HepG2 (cell line): ENCODE data around the gene DCAF7. TPM values are rescaled to one million over a fixed set of nuclear protein-coding genes. Genes with fewer than 3 reads are reported as not detected.

Source experiments
- CREM ChIP-seq, 2 experiments: sonication (generic) in 1 of 2; formaldehyde crosslinking in 1 of 2; IDR thresholded peaks; 2 replicates each; pipeline versions ENCODE4 v1.4.0 to v1.6.1; 2016 to 2020; ENCODE audit warnings: antibody characterized with exemption in 1 of 2, mild to moderate bottlenecking in 1 of 2, missing genetic modification reagents in 1 of 2
- ERF ChIP-seq: IDR thresholded peaks from 2 replicates; pipeline ENCODE4 v1.6.1; 2018; ENCODE audit warnings: missing biosample characterization, missing genetic modification reagents
- GATA4 ChIP-seq: sonication (generic); IDR thresholded peaks from 2 replicates; pipeline ENCODE4 v1.6.1; 2016; ENCODE audit warnings: antibody characterized with exemption, low read depth, borderline replicate concordance
- GFI1 ChIP-seq: sonication (generic); formaldehyde crosslinking; IDR thresholded peaks from 2 replicates; pipeline ENCODE4 v1.5.0; 2020; ENCODE audit warnings: missing genetic modification reagents, mild to moderate bottlenecking, borderline replicate concordance
- KLF6 ChIP-seq: IDR thresholded peaks from 2 replicates; pipeline ENCODE4 v1.8.0; 2016; ENCODE audit warnings: missing biosample characterization, missing genetic modification reagents
- SNRNP70 ChIP-seq: fragments of 200-400 bp; formaldehyde crosslinking; IDR thresholded peaks from 2 replicates; pipeline ENCODE4 v1.6.1; 2017; ENCODE audit warnings: mild to moderate bottlenecking, low read depth, low read length, moderate library complexity
- ZFP36 ChIP-seq: fragments of 150-350 bp; IDR thresholded peaks from 2 replicates; pipeline ENCODE4 v1.6.1; 2018; ENCODE audit warnings: borderline replicate concordance, low read length, low read depth; ENCODE audit not compliant: partially characterized antibody
- ZNF30 ChIP-seq: sonication (generic); formaldehyde crosslinking; IDR thresholded peaks from 2 replicates; pipeline ENCODE4 v1.5.0; 2020; ENCODE audit warnings: mild to moderate bottlenecking, missing genetic modification reagents
- polyA plus RNA-seq, 8 experiments: library from polyadenylated mRNA; depleted of rRNA in 3 of 8; stranded (reverse) in 7 of 8; unstranded in 1 of 8; fragments of >200 nt; fragmentation: Illumina TruSeq in 4 of 8; extraction: Trizol in 4 of 8; gene quantifications; 2 replicates each; pipeline versions ENCODE4 v1.2.1 to v1.2.3, GENCODE V29; 2011 to 2016; ENCODE audit warnings: low read depth in 4 of 8, missing spikeins in 1 of 8, mixed read lengths in 1 of 8; ENCODE audit not compliant: insufficient read depth in 1 of 8
- total RNA-seq, 5 experiments: library from RNA; depleted of rRNA; stranded (reverse); fragments of >200 nt; fragmentation: Illumina TruSeq; extraction: Trizol; gene quantifications; 2 replicates each; pipeline ENCODE4 v1.2.3, GENCODE V29; 2016; ENCODE audit warnings: low read depth in 1 of 5
- TF ChIP-seq, protein P1 (sequence below), 2 experiments: IDR thresholded peaks; 2 replicates each; pipeline ENCODE4 v1.6.1; 2011 to 2012; ENCODE audit warnings: low read length in 2 of 2, borderline replicate concordance in 1 of 2, low read depth in 1 of 2, mild to moderate bottlenecking in 1 of 2, moderate library complexity in 1 of 2
- TF ChIP-seq, protein P2 (sequence below): sonication (generic); formaldehyde crosslinking; IDR thresholded peaks from 2 replicates; pipeline ENCODE4 v1.4.0; 2020; ENCODE audit warnings: missing genetic modification reagents
- TF ChIP-seq, protein P3 (sequence below): IDR thresholded peaks from 2 replicates; pipeline ENCODE4 v1.6.1; 2016; ENCODE audit warnings: missing compliant biosample characterization, missing genetic modification reagents, borderline replicate concordance
- TF ChIP-seq, protein P4 (sequence below): sonication (generic); formaldehyde crosslinking; IDR thresholded peaks from 2 replicates; pipeline ENCODE4 v1.4.0; 2020; ENCODE audit warnings: missing genetic modification reagents, mild to moderate bottlenecking, borderline replicate concordance
- TF ChIP-seq, protein P5 (sequence below): IDR thresholded peaks from 2 replicates; pipeline ENCODE4 v1.6.1; 2016; ENCODE audit warnings: control low read depth
- TF ChIP-seq, protein P6 (sequence below): sonication (generic); formaldehyde crosslinking; IDR thresholded peaks from 2 replicates; pipeline ENCODE4 v1.8.0; 2022; ENCODE audit warnings: missing genetic modification reagents, mild to moderate bottlenecking, borderline replicate concordance

Gene DCAF7
- total and polyA plus RNA-seq, 2 of the 13 experiments (the other 11 are each of a cell fraction or from before 2014, with no cell fraction given) = 55.2 to 73.4 TPM

DNA sequence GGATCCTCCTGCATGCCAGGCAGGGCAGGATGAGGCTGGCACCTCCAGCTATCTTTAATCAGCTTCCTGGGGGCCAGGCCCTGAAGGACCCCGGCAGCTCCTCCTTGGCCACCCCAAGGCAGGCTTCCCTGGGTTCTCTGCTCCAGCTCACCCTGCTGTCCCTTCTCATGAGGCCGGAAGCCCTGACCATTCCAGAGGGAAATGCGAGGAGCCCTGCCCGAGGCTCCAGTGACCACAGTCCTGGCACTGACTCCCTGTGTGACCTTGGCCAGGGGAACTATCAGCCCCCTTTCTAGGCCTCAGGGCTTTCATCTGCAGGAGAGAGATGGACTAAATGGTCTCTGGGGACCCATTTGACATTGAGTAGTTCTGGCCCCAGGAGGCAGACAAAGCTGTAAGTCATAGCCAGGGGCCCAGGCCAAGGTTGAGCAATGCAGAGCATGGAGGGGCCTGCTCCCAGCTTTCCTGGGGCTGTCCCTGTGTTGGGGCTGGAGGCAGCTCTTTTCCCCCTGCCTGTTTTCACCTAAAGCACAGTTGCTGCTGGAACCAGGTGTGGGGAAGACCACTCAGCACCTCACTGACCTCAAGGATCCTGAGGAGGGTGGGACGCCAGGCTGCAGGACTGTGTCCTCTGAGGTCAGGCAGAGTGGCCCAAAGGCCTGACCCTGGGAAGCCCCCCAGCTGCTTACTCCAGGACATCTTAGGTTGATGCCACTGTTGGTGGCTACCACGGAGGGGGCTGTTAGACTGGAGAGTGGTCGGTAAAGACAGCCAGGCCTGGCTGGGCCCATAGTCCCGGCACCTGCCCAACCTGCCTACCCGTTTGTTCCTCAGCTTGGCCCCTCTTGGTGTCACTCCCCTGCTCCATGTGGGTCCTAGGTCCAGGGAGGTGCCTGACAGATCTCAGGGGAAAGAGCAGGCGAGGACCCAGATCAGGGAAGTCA is 19.0 kb upstream of the DCAF7 start (continued):
- TF ChIP-seq, protein P1, sequence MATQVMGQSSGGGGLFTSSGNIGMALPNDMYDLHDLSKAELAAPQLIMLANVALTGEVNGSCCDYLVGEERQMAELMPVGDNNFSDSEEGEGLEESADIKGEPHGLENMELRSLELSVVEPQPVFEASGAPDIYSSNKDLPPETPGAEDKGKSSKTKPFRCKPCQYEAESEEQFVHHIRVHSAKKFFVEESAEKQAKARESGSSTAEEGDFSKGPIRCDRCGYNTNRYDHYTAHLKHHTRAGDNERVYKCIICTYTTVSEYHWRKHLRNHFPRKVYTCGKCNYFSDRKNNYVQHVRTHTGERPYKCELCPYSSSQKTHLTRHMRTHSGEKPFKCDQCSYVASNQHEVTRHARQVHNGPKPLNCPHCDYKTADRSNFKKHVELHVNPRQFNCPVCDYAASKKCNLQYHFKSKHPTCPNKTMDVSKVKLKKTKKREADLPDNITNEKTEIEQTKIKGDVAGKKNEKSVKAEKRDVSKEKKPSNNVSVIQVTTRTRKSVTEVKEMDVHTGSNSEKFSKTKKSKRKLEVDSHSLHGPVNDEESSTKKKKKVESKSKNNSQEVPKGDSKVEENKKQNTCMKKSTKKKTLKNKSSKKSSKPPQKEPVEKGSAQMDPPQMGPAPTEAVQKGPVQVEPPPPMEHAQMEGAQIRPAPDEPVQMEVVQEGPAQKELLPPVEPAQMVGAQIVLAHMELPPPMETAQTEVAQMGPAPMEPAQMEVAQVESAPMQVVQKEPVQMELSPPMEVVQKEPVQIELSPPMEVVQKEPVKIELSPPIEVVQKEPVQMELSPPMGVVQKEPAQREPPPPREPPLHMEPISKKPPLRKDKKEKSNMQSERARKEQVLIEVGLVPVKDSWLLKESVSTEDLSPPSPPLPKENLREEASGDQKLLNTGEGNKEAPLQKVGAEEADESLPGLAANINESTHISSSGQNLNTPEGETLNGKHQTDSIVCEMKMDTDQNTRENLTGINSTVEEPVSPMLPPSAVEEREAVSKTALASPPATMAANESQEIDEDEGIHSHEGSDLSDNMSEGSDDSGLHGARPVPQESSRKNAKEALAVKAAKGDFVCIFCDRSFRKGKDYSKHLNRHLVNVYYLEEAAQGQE (IDR thresholded peaks at IDR 0.05; ENCODE audit: borderline replicate concordance in 1 of 2, low read depth in 1 of 2, low read length in 2 of 2) = peak in 1 of 2 experiments; percentile 76; a peak in 2 of 4 replicates
- TF ChIP-seq ZNF30 (CRISPR knock-in tag) (no peak), ERF (CRISPR knock-in tag) (peak; percentile 86; the same call in 1 of the 2 replicates), GFI1 (CRISPR knock-in tag) (no peak), GATA4 (peak; percentile 48; the same call in 1 of the 2 replicates), SNRNP70 (no peak), KLF6 (CRISPR knock-in tag) (peak; percentile 22; the same call in 1 of the 2 replicates), CREM (IDR thresholded peaks at IDR 0.05) (peak; percentile 79; the same call in 1 of the 2 replicates), CREM (CRISPR knock-in tag; IDR thresholded peaks at IDR 0.05) (no peak), ZFP36 (no peak)
- TF ChIP-seq, protein P2, sequence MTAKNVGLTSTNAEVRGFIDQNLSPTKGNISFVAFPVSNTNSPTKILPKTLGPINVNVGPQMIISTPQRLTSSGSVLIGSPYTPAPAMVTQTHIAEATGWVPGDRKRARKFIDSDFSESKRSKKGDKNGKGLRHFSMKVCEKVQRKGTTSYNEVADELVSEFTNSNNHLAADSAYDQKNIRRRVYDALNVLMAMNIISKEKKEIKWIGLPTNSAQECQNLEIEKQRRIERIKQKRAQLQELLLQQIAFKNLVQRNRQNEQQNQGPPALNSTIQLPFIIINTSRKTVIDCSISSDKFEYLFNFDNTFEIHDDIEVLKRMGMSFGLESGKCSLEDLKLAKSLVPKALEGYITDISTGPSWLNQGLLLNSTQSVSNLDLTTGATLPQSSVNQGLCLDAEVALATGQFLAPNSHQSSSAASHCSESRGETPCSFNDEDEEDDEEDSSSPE = peak; percentile 24; the same call in 1 of the 2 replicates
- TF ChIP-seq, protein P3, sequence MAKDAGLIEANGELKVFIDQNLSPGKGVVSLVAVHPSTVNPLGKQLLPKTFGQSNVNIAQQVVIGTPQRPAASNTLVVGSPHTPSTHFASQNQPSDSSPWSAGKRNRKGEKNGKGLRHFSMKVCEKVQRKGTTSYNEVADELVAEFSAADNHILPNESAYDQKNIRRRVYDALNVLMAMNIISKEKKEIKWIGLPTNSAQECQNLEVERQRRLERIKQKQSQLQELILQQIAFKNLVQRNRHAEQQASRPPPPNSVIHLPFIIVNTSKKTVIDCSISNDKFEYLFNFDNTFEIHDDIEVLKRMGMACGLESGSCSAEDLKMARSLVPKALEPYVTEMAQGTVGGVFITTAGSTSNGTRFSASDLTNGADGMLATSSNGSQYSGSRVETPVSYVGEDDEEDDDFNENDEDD (CRISPR knock-in tag) = peak; percentile 53; the same call in 1 of the 2 replicates
- TF ChIP-seq, protein P4, sequence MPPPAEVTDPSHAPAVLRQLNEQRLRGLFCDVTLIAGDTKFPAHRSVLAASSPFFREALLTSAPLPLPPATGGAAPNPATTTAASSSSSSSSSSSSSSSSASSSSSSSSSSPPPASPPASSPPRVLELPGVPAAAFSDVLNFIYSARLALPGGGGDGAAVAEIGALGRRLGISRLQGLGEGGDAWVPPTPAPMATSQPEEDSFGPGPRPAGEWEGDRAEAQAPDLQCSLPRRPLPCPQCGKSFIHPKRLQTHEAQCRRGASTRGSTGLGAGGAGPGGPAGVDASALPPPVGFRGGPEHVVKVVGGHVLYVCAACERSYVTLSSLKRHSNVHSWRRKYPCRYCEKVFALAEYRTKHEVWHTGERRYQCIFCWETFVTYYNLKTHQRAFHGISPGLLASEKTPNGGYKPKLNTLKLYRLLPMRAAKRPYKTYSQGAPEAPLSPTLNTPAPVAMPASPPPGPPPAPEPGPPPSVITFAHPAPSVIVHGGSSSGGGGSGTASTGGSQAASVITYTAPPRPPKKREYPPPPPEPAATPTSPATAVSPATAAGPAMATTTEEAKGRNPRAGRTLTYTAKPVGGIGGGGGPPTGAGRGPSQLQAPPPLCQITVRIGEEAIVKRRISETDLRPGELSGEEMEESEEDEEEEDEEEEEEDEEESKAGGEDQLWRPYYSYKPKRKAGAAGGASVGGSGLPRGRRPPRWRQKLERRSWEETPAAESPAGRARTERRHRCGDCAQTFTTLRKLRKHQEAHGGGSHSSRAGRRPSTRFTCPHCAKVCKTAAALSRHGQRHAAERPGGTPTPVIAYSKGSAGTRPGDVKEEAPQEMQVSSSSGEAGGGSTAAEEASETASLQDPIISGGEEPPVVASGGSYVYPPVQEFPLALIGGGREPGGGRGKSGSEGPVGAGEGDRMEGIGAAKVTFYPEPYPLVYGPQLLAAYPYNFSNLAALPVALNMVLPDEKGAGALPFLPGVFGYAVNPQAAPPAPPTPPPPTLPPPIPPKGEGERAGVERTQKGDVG (CRISPR knock-in tag) = peak; percentile 40; the same call in 1 of the 2 replicates
- TF ChIP-seq, protein P5, sequence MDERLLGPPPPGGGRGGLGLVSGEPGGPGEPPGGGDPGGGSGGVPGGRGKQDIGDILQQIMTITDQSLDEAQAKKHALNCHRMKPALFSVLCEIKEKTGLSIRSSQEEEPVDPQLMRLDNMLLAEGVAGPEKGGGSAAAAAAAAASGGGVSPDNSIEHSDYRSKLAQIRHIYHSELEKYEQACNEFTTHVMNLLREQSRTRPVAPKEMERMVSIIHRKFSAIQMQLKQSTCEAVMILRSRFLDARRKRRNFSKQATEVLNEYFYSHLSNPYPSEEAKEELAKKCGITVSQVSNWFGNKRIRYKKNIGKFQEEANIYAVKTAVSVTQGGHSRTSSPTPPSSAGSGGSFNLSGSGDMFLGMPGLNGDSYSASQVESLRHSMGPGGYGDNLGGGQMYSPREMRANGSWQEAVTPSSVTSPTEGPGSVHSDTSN (CRISPR knock-in tag) = no peak
- TF ChIP-seq, protein P6, sequence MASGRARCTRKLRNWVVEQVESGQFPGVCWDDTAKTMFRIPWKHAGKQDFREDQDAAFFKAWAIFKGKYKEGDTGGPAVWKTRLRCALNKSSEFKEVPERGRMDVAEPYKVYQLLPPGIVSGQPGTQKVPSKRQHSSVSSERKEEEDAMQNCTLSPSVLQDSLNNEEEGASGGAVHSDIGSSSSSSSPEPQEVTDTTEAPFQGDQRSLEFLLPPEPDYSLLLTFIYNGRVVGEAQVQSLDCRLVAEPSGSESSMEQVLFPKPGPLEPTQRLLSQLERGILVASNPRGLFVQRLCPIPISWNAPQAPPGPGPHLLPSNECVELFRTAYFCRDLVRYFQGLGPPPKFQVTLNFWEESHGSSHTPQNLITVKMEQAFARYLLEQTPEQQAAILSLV (CRISPR knock-in tag) = peak; percentile 36; the same call in 1 of the 2 replicates
